H1 (cell line): ENCODE measurements around the gene SUOX. TPM values are rescaled to one million over a fixed set of nuclear protein-coding genes. Genes with fewer than 3 reads are reported as not detected.

Experiments used
- JUND ChIP-seq: IDR thresholded peaks from 2 replicates; pipeline ENCODE4 v1.6.1; 2011; ENCODE audit warnings: mild to moderate bottlenecking, improper control_type of control experiment, low read length
- KDM4A ChIP-seq: IDR thresholded peaks from one replicate; pipeline ENCODE4 v1.7.1; 2012; ENCODE audit warnings: low read depth, mild to moderate bottlenecking, moderate library complexity, low read length, inconsistent platforms; ENCODE audit not compliant: severe bottlenecking
- KDM5A ChIP-seq: fragments of 200-600 bp; IDR thresholded peaks from 2 replicates; pipeline ENCODE4 v1.7.1; 2012; ENCODE audit warnings: mild to moderate bottlenecking, low read length, inconsistent platforms, mixed read lengths
- RAD21 ChIP-seq, 2 experiments: IDR thresholded peaks in 1 of 2; conservative IDR thresholded peaks in 1 of 2; 2 replicates each; pipeline ENCODE4 v1.6.1; 2011; ENCODE audit warnings: low read depth in 2 of 2, low read length in 2 of 2, improper control_type of control experiment in 1 of 2, inconsistent platforms in 1 of 2, mild to moderate bottlenecking in 1 of 2, moderate library complexity in 1 of 2
- RFX5 ChIP-seq: IDR thresholded peaks from 2 replicates; pipeline ENCODE4 v1.6.1; 2011; ENCODE audit warnings: low read depth, low read length, improper control_type of control experiment, borderline replicate concordance
- RXRA ChIP-seq: IDR thresholded peaks from 2 replicates; pipeline ENCODE4 v1.6.1; 2011; ENCODE audit warnings: low read depth, mild to moderate bottlenecking, low read length, moderate library complexity; ENCODE audit not compliant: insufficient read depth
- TAF7 ChIP-seq: optimal IDR thresholded peaks from 2 replicates; pipeline ENCODE3; 2011; ENCODE audit warnings: low read depth, mild to moderate bottlenecking, inconsistent platforms, low read length, moderate library complexity, borderline replicate concordance
- TCF12 ChIP-seq: IDR thresholded peaks from 2 replicates; pipeline ENCODE4 v1.6.1; 2011; ENCODE audit warnings: low read depth, mild to moderate bottlenecking, low read length
- polyA plus RNA-seq, 7 experiments: library from polyadenylated mRNA; depleted of rRNA in 3 of 7; stranded (reverse) in 5 of 7; unstranded in 2 of 7; fragments of >200 nt in 5 of 7; fragments of 200-250 nt in 2 of 7; gene quantifications; 1 replicate in 5 of 7; 2 replicates in 1 of 7; 4 replicates in 1 of 7; pipeline versions ENCODE4 v1.2.1 to v1.2.3, GENCODE V29; 2011 to 2013; ENCODE audit warnings: missing spikeins in 2 of 7, mixed read lengths in 2 of 7
- total RNA-seq: library from RNA; stranded (reverse); fragmentation: NEBNext Ultra II Directional; extraction: Animal tissue kit (Norgen Biotek cat#: 25700); gene quantifications from 2 replicates; pipeline ENCODE4 v1.2.1, GENCODE V29; 2021
- TF ChIP-seq, protein P1 (sequence below): fragments of 300-600 bp; sonication (generic); IDR thresholded peaks from 2 replicates; pipeline ENCODE4 v1.7.1; 2012; ENCODE audit warnings: low read length, moderate library complexity, mild to moderate bottlenecking, inconsistent platforms; ENCODE audit not compliant: insufficient replicate concordance

SUOX gene
- total and polyA plus RNA-seq, 2 of the 8 experiments (the other 6 are each of a cell fraction or from before 2014, with no cell fraction given): 22.5 to 31.3 TPM

DNA sequence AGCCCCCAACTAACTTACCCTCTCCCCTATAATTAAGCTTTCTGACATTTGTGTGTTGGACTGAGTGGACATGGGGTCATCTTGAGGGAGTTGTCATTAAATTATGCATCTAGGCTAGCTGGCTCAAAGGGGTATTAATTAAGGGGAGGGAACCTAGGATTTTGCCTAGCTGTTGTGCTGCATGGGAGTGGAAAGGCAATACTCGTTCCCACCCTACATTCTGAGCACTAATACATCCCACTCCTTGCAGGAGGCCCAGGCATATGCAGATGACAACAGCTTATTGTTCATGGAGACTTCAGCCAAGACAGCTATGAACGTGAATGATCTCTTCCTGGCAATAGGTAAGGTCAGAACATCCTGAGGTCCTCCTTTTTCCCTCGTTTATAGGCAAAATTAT, 6.0 kb upstream of the SUOX start (continued):
- no peak for TF ChIP-seq RAD21 (IDR thresholded peaks at IDR 0.05 in 1 of 2, conservative IDR thresholded peaks at IDR 0.05 in 1 of 2; ENCODE audit: low read depth in 2 of 2, low read length in 2 of 2)
- TF ChIP-seq, protein P1, sequence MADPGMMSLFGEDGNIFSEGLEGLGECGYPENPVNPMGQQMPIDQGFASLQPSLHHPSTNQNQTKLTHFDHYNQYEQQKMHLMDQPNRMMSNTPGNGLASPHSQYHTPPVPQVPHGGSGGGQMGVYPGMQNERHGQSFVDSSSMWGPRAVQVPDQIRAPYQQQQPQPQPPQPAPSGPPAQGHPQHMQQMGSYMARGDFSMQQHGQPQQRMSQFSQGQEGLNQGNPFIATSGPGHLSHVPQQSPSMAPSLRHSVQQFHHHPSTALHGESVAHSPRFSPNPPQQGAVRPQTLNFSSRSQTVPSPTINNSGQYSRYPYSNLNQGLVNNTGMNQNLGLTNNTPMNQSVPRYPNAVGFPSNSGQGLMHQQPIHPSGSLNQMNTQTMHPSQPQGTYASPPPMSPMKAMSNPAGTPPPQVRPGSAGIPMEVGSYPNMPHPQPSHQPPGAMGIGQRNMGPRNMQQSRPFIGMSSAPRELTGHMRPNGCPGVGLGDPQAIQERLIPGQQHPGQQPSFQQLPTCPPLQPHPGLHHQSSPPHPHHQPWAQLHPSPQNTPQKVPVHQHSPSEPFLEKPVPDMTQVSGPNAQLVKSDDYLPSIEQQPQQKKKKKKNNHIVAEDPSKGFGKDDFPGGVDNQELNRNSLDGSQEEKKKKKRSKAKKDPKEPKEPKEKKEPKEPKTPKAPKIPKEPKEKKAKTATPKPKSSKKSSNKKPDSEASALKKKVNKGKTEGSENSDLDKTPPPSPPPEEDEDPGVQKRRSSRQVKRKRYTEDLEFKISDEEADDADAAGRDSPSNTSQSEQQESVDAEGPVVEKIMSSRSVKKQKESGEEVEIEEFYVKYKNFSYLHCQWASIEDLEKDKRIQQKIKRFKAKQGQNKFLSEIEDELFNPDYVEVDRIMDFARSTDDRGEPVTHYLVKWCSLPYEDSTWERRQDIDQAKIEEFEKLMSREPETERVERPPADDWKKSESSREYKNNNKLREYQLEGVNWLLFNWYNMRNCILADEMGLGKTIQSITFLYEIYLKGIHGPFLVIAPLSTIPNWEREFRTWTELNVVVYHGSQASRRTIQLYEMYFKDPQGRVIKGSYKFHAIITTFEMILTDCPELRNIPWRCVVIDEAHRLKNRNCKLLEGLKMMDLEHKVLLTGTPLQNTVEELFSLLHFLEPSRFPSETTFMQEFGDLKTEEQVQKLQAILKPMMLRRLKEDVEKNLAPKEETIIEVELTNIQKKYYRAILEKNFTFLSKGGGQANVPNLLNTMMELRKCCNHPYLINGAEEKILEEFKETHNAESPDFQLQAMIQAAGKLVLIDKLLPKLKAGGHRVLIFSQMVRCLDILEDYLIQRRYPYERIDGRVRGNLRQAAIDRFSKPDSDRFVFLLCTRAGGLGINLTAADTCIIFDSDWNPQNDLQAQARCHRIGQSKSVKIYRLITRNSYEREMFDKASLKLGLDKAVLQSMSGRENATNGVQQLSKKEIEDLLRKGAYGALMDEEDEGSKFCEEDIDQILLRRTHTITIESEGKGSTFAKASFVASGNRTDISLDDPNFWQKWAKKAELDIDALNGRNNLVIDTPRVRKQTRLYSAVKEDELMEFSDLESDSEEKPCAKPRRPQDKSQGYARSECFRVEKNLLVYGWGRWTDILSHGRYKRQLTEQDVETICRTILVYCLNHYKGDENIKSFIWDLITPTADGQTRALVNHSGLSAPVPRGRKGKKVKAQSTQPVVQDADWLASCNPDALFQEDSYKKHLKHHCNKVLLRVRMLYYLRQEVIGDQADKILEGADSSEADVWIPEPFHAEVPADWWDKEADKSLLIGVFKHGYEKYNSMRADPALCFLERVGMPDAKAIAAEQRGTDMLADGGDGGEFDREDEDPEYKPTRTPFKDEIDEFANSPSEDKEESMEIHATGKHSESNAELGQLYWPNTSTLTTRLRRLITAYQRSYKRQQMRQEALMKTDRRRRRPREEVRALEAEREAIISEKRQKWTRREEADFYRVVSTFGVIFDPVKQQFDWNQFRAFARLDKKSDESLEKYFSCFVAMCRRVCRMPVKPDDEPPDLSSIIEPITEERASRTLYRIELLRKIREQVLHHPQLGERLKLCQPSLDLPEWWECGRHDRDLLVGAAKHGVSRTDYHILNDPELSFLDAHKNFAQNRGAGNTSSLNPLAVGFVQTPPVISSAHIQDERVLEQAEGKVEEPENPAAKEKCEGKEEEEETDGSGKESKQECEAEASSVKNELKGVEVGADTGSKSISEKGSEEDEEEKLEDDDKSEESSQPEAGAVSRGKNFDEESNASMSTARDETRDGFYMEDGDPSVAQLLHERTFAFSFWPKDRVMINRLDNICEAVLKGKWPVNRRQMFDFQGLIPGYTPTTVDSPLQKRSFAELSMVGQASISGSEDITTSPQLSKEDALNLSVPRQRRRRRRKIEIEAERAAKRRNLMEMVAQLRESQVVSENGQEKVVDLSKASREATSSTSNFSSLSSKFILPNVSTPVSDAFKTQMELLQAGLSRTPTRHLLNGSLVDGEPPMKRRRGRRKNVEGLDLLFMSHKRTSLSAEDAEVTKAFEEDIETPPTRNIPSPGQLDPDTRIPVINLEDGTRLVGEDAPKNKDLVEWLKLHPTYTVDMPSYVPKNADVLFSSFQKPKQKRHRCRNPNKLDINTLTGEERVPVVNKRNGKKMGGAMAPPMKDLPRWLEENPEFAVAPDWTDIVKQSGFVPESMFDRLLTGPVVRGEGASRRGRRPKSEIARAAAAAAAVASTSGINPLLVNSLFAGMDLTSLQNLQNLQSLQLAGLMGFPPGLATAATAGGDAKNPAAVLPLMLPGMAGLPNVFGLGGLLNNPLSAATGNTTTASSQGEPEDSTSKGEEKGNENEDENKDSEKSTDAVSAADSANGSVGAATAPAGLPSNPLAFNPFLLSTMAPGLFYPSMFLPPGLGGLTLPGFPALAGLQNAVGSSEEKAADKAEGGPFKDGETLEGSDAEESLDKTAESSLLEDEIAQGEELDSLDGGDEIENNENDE: no peak
- TF ChIP-seq TAF7: no peak
- no peak for TF ChIP-seq TCF12
- TF ChIP-seq KDM5A: no peak
- no peak for TF ChIP-seq KDM4A
- TF ChIP-seq JUND: no peak
- no peak for TF ChIP-seq RFX5
- TF ChIP-seq RXRA: no peak
